HepG2 (cell line): Measurements from ENCODE around the gene SMIM41. TPM values are rescaled to one million over a fixed set of nuclear protein-coding genes. Genes with fewer than 3 reads are reported as not detected.

ENCODE experiments used
- ATAC-seq: fragments of 200-7000 bp; cut with Tn5 transposase; 3 replicates; pipeline ENCODE4 v1.9.1; 2020; ENCODE audit warnings: mild to moderate bottlenecking, moderate library complexity
- BruUV-seq: library from RNA; stranded (reverse); fragments of 400-500 nt; replicated peaks from 2 replicates; lab custom pipeline; 2021; lab: Mats Ljungman, UMichigan
- CTCF ChIA-PET: fragments of 300-600 bp; formaldehyde crosslinking; extraction: SDS; loops from one replicate; lab custom pipeline; 2021; ENCODE audit warnings: low total read pairs, inconsistent platforms, low intra/inter-chr PET ratio; lab: Yijun Ruan, JAX
- POLR2A ChIA-PET: fragments of 350-600 bp; sonication (Branson Sonifier 250); formaldehyde crosslinking; loops from one replicate; lab custom pipeline; 2020; ENCODE audit warnings: antibody characterized with exemption, inconsistent platforms; lab: Yijun Ruan, JAX
- DNase-seq: peaks from one replicate; pipeline ENCODE4 v3.0.0-alpha.2; 2015; ENCODE audit warnings: low spot score
- FAIRE-seq: peaks from 3 replicates; lab custom pipeline; 2011; peaks lifted over from hg19 to GRCh38; lab: Jason Lieb, UNC
- H2AFZ ChIP-seq: one replicate; pipeline ENCODE4 v1.6.1; 2011; ENCODE audit warnings: low read length, inconsistent platforms
- H3K27ac ChIP-seq: fragments of 300-600 bp; 3 replicates; pipeline ENCODE4 v1.8.0; 2011; ENCODE audit warnings: mixed run types, mild to moderate bottlenecking, mixed read lengths, low read length, inconsistent platforms; ENCODE audit not compliant: insufficient read depth; ENCODE audit errors: extremely low read length
- H3K27me3 ChIP-seq, 2 experiments: fragments of 200-600 bp in 1 of 2; 2 replicates in 1 of 2; 3 replicates in 1 of 2; pipeline versions ENCODE4 v1.6.0 to v1.8.0; 2011; ENCODE audit warnings: low read length in 2 of 2, mild to moderate bottlenecking in 2 of 2, moderate library complexity in 2 of 2, inconsistent platforms in 1 of 2; ENCODE audit not compliant: insufficient read depth in 2 of 2, control insufficient read depth in 1 of 2
- H3K36me3 ChIP-seq, 2 experiments: fragments of 200-600 bp in 1 of 2; replicated peaks in 1 of 2; 2 replicates in 1 of 2; 3 replicates in 1 of 2; pipeline versions ENCODE4 v1.5.1 to v1.8.0; 2011; ENCODE audit warnings: low read length in 2 of 2, inconsistent platforms in 1 of 2; ENCODE audit not compliant: insufficient read depth in 2 of 2, control insufficient read depth in 1 of 2
- H3K4me1 ChIP-seq: 2 replicates; pipeline ENCODE4 v1.5.1; 2012; ENCODE audit warnings: low read length, inconsistent platforms; ENCODE audit not compliant: insufficient read depth
- H3K4me2 ChIP-seq: 2 replicates; pipeline ENCODE4 v1.6.0; 2011; ENCODE audit warnings: low read depth, low read length, inconsistent platforms
- H3K4me3 ChIP-seq, 3 experiments: fragments of 200-600 bp in 1 of 3; sonication (generic), shearing (Covaris generic) in 1 of 3; replicated peaks in 1 of 3; 2 replicates each; pipeline ENCODE4 v1.5.1; 2011 to 2016; ENCODE audit warnings: low read length in 3 of 3, inconsistent platforms in 2 of 3, low read depth in 2 of 3, mild to moderate bottlenecking in 2 of 3, control low read depth in 1 of 3, mixed read lengths in 1 of 3; ENCODE audit not compliant: insufficient read depth in 1 of 3
- H3K79me2 ChIP-seq: one replicate; pipeline ENCODE4 v1.6.1; 2011; ENCODE audit warnings: low read length, inconsistent platforms; ENCODE audit not compliant: insufficient read depth
- H3K9ac ChIP-seq: 2 replicates; pipeline ENCODE4 v1.6.0; 2011; ENCODE audit warnings: mild to moderate bottlenecking, low read depth, low read length, inconsistent platforms; ENCODE audit not compliant: insufficient read depth
- H3K9me3 ChIP-seq: 2 replicates; pipeline ENCODE4 v1.5.1; 2012; ENCODE audit warnings: mild to moderate bottlenecking, low read length
- H4K20me1 ChIP-seq: 2 replicates; pipeline ENCODE4 v1.6.0; 2011; ENCODE audit warnings: inconsistent platforms, mild to moderate bottlenecking, low read length, moderate library complexity; ENCODE audit not compliant: insufficient read depth
- CERS6 ChIP-seq: sonication (generic); formaldehyde crosslinking; IDR thresholded peaks from 2 replicates; pipeline ENCODE4 v1.5.0; 2020; ENCODE audit warnings: missing genetic modification reagents
- FOXM1 ChIP-seq: sonication (generic); formaldehyde crosslinking; IDR thresholded peaks from 2 replicates; pipeline ENCODE4 v1.5.0; 2020; ENCODE audit warnings: missing genetic modification reagents
- HBP1 ChIP-seq: IDR thresholded peaks from 2 replicates; pipeline ENCODE4 v1.6.1; 2016; ENCODE audit warnings: low read depth, control low read depth
- TAF15 ChIP-seq: fragments of 200-400 bp; formaldehyde crosslinking; IDR thresholded peaks from one replicate; pipeline ENCODE4 v1.6.1; 2018; ENCODE audit warnings: mild to moderate bottlenecking, low read depth, low read length; ENCODE audit not compliant: poor library complexity, severe bottlenecking
- TFDP1 ChIP-seq: IDR thresholded peaks from 2 replicates; pipeline ENCODE4 v1.6.1; 2016; ENCODE audit warnings: missing compliant biosample characterization, missing genetic modification reagents, borderline replicate concordance
- TFE3 ChIP-seq: IDR thresholded peaks from 2 replicates; pipeline ENCODE4 v1.6.1; 2016
- ZNF709 ChIP-seq: sonication (generic); formaldehyde crosslinking; IDR thresholded peaks from 2 replicates; pipeline ENCODE4 v1.5.0; 2020; ENCODE audit warnings: mild to moderate bottlenecking, missing genetic modification reagents
- WGBS: methylation state at CpG from one replicate; pipeline ENCODE4 v1.1.6; 2017; ENCODE audit warnings: low lambda C conversion rate; 5-methylcytosine and 5-hydroxymethylcytosine counted together
- in situ Hi-C: cut with HindIII; loops from 2 replicates; pipeline ENCODE4 v1.10.0; 2017; ENCODE audit warnings: low pct_unique_long_range_greater_than_20kb; ENCODE audit not compliant: extremely low pct_ligation_motif_present
- intact Hi-C: fragments of 100-400 bp; cut with micrococcal nuclease; formaldehyde crosslinking; loops from one replicate; pipeline ENCODE4 v1.10.0; 2022; ENCODE audit not compliant: unreplicated experiment
- polyA plus RNA-seq, 8 experiments: library from polyadenylated mRNA; depleted of rRNA in 3 of 8; stranded (reverse) in 7 of 8; unstranded in 1 of 8; fragments of >200 nt; fragmentation: Illumina TruSeq in 4 of 8; extraction: Trizol in 4 of 8; gene quantifications; 2 replicates each; pipeline versions ENCODE4 v1.2.1 to v1.2.3, GENCODE V29; 2011 to 2016; ENCODE audit warnings: low read depth in 4 of 8, missing spikeins in 1 of 8, mixed read lengths in 1 of 8; ENCODE audit not compliant: insufficient read depth in 1 of 8
- total RNA-seq, 5 experiments: library from RNA; depleted of rRNA; stranded (reverse); fragments of >200 nt; fragmentation: Illumina TruSeq; extraction: Trizol; gene quantifications; 2 replicates each; pipeline ENCODE4 v1.2.3, GENCODE V29; 2016; ENCODE audit warnings: low read depth in 1 of 5

SMIM41 gene
- total and polyA plus RNA-seq, 2 of the 13 experiments (the other 11 are each of a cell fraction or from before 2014, with no cell fraction given), result not detected

GRCh38 chr12:52146089-52146821 is 66.8 kb downstream of the SMIM41 start:
- no peak overlapping the region for H2AFZ ChIP-seq
- 77% methylated on average over 2 of the region's 8 CpGs for WGBS
- no peaks in the 10 kb centered on the region for H3K36me3 ChIP-seq
- H3K9me3 ChIP-seq, result no peaks in the 10 kb centered on the region
- BruUV-seq, result no TSS peak
- ATAC-seq, result no peak
- in situ Hi-C loops, result loop anchor here (5.0 to 25.0 kb wide), 4 partner anchors 181 to 841 kb away; no protein-coding TSS in a partner anchor
- ChIA-PET CTCF (no interaction called here), POLR2A (no interaction called here)
- H3K27ac ChIP-seq, result no peak overlapping the region
- no peak overlapping the region for H3K4me3 ChIP-seq
- H3K27me3 ChIP-seq, result peaks cover 1 to 18% of the 10 kb centered on the region in 2 experiments; a peak in 3 of 5 replicates
- H4K20me1 ChIP-seq, result no peaks in the 10 kb centered on the region
- DNase-seq, result no peak
- no peaks in the 10 kb centered on the region for H3K79me2 ChIP-seq
- no peak overlapping the region for H3K9ac ChIP-seq
- no peak for FAIRE-seq
- H3K4me2 ChIP-seq, result no peak overlapping the region
- H3K4me1 ChIP-seq, result peaks cover 7% of the 10 kb centered on the region; the same call in 1 of the 2 replicates
- intact Hi-C loops, result no loop called here
- TF ChIP-seq CERS6 (no peak), HBP1 (CRISPR knock-in tag) (no peak), TFE3 (CRISPR knock-in tag) (no peak), TFDP1 (CRISPR knock-in tag) (no peak), TAF15 (no peak), FOXM1 (CRISPR knock-in tag) (no peak), ZNF709 (CRISPR knock-in tag) (no peak)
